Naive B cell (primary cell): Measurements from ENCODE around the gene PLEKHO2. TPM values are rescaled to one million over a fixed set of nuclear protein-coding genes. Genes with fewer than 3 reads are reported as not detected.
A peak's percentile ranks its signal among the peaks of the same experiment; 100 is the strongest.
"Not testable (repeated sequence)": the region's sequence is repeated elsewhere in the genome, so short reads cannot be mapped to it uniquely, and the experiment has no call there.

Experiments used
- ATAC-seq, 2 donors: fragments of 150-1000 bp; cut with Tn5 transposase; 2 replicates each; pipeline ENCODE4 v1.10.0; 2021; ENCODE audit warnings: low read depth in 2 of 2, mild to moderate bottlenecking in 2 of 2, moderate library complexity in 2 of 2
- DNase-seq: peaks from one replicate; pipeline ENCODE4 v3.0.0; 2022
- H3K27ac Mint-ChIP-seq, 6 donors: one replicate each; pipeline ENCODE4 v1.8.0; 2020 to 2022; ENCODE audit warnings: mild to moderate bottlenecking in 6 of 6, mixed read lengths in 6 of 6, moderate library complexity in 5 of 6, inconsistent platforms in 2 of 6
- H3K27me3 Mint-ChIP-seq, 3 donors: one replicate each; pipeline ENCODE4 v1.8.0; 2021 to 2022; ENCODE audit warnings: mixed read lengths in 3 of 3, mild to moderate bottlenecking in 1 of 3
- H3K36me3 Mint-ChIP-seq, 2 donors: one replicate each; pipeline ENCODE4 v1.8.0; 2020 to 2022; ENCODE audit warnings: mixed read lengths in 2 of 2, inconsistent platforms in 1 of 2, mild to moderate bottlenecking in 1 of 2
- H3K4me1 Mint-ChIP-seq, 3 donors: one replicate each; pipeline ENCODE4 v1.8.0; 2020 to 2022; ENCODE audit warnings: mixed read lengths in 3 of 3, inconsistent platforms in 1 of 3, mild to moderate bottlenecking in 1 of 3, moderate library complexity in 1 of 3
- H3K4me3 Mint-ChIP-seq, 8 donors: one replicate each; pipeline ENCODE4 v1.8.0; 2020 to 2022; ENCODE audit warnings: mild to moderate bottlenecking in 8 of 8, mixed read lengths in 8 of 8, moderate library complexity in 8 of 8, inconsistent platforms in 2 of 8
- H3K9me3 Mint-ChIP-seq, 7 donors: one replicate each; pipeline ENCODE4 v1.8.0; 2020 to 2022; ENCODE audit warnings: mixed read lengths in 7 of 7, mild to moderate bottlenecking in 5 of 7, inconsistent platforms in 2 of 7, moderate library complexity in 1 of 7
- polyA plus RNA-seq, 6 donors: library from polyadenylated mRNA; unstranded; fragments of 300-500 nt; fragmentation: Illumina TruSeq; gene quantifications; one replicate each; pipeline ENCODE4 v1.2.3, GENCODE V29; 2021; ENCODE audit warnings: low read depth in 6 of 6

PLEKHO2 gene, protein sequence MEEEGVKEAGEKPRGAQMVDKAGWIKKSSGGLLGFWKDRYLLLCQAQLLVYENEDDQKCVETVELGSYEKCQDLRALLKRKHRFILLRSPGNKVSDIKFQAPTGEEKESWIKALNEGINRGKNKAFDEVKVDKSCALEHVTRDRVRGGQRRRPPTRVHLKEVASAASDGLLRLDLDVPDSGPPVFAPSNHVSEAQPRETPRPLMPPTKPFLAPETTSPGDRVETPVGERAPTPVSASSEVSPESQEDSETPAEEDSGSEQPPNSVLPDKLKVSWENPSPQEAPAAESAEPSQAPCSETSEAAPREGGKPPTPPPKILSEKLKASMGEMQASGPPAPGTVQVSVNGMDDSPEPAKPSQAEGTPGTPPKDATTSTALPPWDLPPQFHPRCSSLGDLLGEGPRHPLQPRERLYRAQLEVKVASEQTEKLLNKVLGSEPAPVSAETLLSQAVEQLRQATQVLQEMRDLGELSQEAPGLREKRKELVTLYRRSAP
- 10 to 100 TPM in 5 of 6 donors, 1 to 10 TPM in 1; 9.7 to 20.7 (median 14.4) TPM for polyA plus RNA-seq

DNA sequence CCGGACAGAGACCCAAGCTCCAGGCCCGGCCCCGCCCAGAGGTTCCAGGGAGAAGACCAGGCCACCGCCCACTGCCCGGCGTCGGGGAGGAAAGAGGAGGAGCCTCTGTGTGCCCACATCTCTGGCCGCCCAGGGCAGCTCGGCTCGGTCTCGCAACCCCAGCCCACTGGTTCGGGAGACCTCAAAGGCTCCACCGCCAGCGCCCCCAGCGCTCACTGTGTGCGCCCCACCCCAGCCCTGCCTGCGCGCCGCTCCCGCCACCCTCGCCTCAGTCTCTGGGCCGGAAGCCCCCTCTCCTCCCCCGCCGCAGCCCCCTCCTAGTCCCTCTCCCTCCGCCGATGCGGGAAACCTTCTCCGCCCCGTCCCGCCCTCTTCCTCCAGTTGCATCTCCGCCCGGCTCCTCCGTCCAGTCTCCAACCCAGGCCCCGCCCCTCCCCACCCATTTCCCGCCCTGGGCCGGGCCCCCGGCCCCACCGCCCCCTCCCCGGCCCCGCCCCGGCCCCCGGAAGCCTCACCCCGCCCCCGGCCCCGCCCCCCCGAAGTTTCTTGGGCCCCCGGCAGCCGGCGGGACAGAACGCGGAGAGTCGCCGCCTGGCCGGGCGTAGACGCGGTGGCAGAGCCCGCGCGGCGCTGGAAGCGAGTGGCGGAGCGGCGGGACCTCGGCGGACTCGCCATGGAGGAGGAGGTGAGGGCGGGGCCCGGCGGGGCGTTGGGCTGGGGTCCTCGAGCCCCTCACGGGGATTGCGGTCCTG, at the start of gene PLEKHO2:
Gene PLEKHO2, plus strand, starts transcription at position 572 of the 752 bp plus-strand sequence. Its CDS starts 102 bp downstream, at position 674.
- Mint-ChIP-seq H3K9me3 (no peaks in the 10 kb centered on the region), H3K4me3 (peak within 1 kb of the TSS; percentile 90 to 99 (median 95))
- ATAC-seq: peak; percentile 77 to 82

DNA sequence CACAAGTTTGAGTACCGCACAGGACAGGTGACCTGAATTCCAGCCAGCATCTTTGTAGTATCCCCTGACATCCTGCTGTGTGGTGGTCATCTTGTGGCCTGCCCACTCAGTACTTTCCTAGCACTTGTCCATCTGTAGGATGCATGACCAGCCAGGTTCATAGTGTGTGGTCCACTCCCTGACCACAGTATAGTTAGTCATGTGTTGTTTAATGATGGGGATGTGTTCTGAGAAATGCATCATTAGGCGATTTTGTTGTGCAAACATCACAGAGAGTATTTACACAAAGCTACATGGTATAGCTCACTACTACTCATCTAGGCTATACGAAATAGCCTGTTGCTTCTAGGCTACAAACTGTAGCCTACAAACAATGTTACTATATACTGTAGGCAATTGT, 49.4 kb upstream of the PLEKHO2 start:
- H3K27me3 Mint-ChIP-seq: no peaks in the 10 kb centered on the region
- no peak for DNase-seq
- H3K27ac Mint-ChIP-seq: peak overlapping the region in 1 of 6 donors; percentile 44
- H3K4me1 Mint-ChIP-seq: no peaks in the 10 kb centered on the region
- H3K9me3 Mint-ChIP-seq: no peaks in the 10 kb centered on the region
- ATAC-seq: no peak
- H3K4me3 Mint-ChIP-seq: no peak overlapping the region
- no peaks in the 10 kb centered on the region for H3K36me3 Mint-ChIP-seq

More for the DNA sequence above, at the start of gene PLEKHO2:
- H3K36me3 Mint-ChIP-seq: no peaks in the 10 kb centered on the region
- H3K4me1 Mint-ChIP-seq: peaks cover 58 to 68% (median 63%) of the 10 kb centered on the region in 3 donors
- DNase-seq: peak; percentile 80
- H3K27me3 Mint-ChIP-seq: no peaks in the 10 kb centered on the region
- H3K27ac Mint-ChIP-seq: peak within 1 kb of the TSS; percentile 88 to 97 (median 94)

DNA sequence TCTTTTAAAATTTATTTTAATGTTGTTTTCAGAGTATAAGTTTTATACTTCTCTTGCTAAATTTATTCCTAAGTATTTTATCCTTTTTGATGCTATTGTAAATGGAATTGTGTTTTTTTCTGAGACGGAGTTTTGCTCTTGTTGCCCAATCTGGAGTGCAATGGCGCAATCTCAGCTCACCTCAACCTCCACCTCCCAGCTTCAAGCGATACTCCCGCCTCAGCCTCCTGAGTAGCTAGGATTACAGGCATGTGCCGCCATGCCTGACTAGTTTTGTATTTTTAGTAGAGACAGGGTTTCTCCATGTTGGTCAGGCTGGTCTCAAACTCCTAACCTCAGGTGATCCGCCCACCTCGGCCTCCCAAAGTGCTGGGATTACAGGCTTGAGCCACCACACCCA, 46.4 kb upstream of the PLEKHO2 start:
- not testable (repeated sequence) for H3K4me1 Mint-ChIP-seq, DNase-seq, H3K27ac Mint-ChIP-seq, H3K9me3 Mint-ChIP-seq, H3K27me3 Mint-ChIP-seq, H3K36me3 Mint-ChIP-seq, H3K4me3 Mint-ChIP-seq, ATAC-seq

DNA sequence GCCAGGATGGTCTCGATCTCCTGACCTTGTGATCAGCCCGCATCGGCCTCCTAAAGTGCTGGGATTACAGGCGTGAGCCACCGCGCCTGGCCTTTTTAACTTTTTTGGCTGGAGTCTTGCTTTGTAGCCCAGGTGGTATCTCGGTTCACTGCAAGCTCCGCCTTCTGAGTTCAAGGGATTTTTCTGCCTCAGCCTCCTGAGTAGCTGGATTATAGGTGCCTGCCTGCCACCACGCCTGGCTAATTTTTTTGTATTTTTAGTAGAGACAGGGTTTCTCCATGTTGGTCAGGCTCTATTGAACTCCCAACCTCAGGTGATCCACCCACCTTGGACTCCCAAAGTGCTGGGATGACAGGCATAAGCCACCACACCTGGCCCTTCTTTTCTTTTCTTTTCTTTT, 45.8 kb upstream of the PLEKHO2 start:
- H3K9me3 Mint-ChIP-seq, H3K4me1 Mint-ChIP-seq, H3K27ac Mint-ChIP-seq, H3K36me3 Mint-ChIP-seq, H3K4me3 Mint-ChIP-seq, H3K27me3 Mint-ChIP-seq, ATAC-seq, DNase-seq: not testable (repeated sequence)

DNA sequence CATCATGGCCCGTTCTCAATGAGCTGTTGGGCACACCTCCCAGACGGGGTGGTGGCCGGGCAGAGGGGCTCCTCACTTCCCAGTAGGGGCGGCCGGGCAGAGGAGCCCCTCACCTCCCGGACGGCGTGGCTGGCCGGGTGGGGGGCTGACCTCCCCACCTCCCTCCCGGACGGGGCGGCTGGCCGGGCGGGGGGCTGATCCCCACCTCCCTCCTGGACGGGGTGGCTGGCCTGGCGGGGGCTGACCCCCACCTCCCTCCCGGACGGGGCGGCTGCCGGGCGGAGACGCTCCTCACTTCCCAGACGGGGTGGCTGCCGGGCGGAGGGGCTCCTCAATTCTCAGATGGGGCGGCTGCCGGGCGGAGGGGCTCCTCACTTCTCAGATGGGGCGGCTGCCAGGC, 42.8 kb upstream of the PLEKHO2 start:
- H3K27ac Mint-ChIP-seq, DNase-seq, ATAC-seq, H3K4me1 Mint-ChIP-seq, H3K27me3 Mint-ChIP-seq, H3K36me3 Mint-ChIP-seq, H3K4me3 Mint-ChIP-seq, H3K9me3 Mint-ChIP-seq: not testable (repeated sequence)

DNA sequence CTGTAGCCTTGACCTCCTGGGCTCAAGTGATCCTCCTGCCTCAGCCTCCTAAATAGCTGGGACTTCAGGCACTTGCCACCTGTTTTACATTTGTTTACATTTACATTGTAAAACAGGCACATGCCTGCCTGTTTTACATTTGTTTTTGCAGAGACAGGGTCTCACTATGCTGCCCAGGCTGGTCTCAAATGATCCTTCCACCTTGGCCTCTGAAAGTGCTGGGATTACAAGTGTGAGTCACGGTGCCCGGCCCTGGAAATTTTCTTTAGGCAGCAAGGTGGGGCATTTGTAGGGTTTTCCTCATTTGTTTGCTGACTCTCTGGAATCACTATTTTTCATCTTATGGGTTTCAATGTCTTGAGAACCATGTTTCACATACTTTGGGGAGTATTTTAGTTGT, 41.2 kb upstream of the PLEKHO2 start:
- Mint-ChIP-seq H3K4me1 (peaks cover 0 to 3% (median 0%) of the 10 kb centered on the region in 3 donors), H3K27me3 (no peaks in the 10 kb centered on the region), H3K9me3 (no peaks in the 10 kb centered on the region), H3K27ac (no peak overlapping the region), H3K36me3 (no peaks in the 10 kb centered on the region), H3K4me3 (no peak overlapping the region)
- DNase-seq: no peak
- ATAC-seq: no peak

DNA sequence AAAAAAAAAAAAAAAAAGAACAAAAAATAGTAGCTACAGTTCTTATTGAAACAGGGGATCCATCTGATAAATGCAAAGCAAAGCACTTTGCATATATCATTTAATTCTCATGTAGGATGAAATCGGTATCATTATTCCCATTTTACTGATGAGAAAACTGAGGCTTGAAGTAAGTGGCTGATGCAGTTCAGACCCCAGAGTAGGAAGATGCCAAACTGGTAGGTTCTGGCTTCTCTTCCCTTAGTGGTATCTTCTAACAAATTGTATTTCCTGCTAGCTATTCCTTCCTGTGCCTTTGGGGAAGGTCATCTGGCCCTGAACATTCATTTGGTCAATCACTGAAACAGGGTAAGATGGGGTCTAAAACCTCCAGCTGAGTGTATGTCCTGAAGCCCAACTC, 38.2 kb upstream of the PLEKHO2 start:
- no peak for DNase-seq
- no peak for ATAC-seq
- no peak overlapping the region for H3K4me3 Mint-ChIP-seq
- no peaks in the 10 kb centered on the region for H3K36me3 Mint-ChIP-seq
- H3K27me3 Mint-ChIP-seq: peaks cover 0 to 7% (median 5%) of the 10 kb centered on the region in 3 donors
- no peaks in the 10 kb centered on the region for H3K9me3 Mint-ChIP-seq
- no peak overlapping the region for H3K27ac Mint-ChIP-seq
- peaks cover 0 to 3% (median 3%) of the 10 kb centered on the region in 3 donors for H3K4me1 Mint-ChIP-seq

DNA sequence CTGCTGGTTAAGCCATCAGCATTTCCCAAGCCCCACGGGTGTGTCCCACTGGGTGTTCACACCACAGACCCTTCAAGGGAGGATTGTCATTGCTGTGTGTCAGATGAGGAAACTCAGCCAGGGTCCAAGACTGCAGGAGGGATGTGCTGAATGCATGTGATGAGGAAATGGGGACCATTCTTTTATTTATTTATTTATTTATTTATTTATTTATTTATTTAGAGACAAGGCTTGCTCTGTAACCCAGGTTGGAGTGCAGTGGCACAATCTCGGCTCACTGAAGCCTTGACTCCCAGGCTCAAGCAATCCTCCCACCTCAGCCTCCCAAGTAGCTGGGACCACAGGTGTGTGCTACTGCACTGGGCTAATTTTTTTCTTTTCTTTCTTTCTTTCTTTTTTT, 37.1 kb upstream of the PLEKHO2 start:
- Mint-ChIP-seq H3K36me3 (no peaks in the 10 kb centered on the region), H3K4me1 (peaks cover 0 to 3% (median 3%) of the 10 kb centered on the region in 3 donors), H3K9me3 (no peaks in the 10 kb centered on the region), H3K27ac (no peak overlapping the region), H3K4me3 (no peak overlapping the region), H3K27me3 (peaks cover 0 to 9% (median 7%) of the 10 kb centered on the region in 3 donors)
- DNase-seq (no peak), ATAC-seq (no peak)

DNA sequence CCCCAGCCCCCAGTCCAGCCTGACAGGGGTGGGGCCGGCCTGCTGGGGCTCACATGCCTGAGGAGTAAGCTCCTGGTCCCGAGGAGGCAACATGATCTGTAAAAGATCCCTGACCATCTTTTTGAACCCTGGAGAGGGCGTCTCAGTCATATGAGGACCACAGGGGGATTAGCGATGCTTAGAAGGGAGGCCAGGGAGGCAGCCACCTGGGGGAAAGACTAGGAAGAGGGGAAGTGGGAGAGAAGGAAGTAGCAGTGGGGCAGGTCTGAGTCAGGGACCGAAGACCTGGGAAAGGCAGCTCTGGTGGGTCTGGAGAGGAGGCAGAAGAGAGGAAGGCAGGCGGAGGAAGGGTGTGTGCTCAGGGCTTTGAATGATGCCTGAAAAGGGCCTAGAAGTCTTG, 35.2 kb upstream of the PLEKHO2 start:
- peaks cover 3 to 8% (median 6%) of the 10 kb centered on the region in 3 donors for H3K4me1 Mint-ChIP-seq

DNA sequence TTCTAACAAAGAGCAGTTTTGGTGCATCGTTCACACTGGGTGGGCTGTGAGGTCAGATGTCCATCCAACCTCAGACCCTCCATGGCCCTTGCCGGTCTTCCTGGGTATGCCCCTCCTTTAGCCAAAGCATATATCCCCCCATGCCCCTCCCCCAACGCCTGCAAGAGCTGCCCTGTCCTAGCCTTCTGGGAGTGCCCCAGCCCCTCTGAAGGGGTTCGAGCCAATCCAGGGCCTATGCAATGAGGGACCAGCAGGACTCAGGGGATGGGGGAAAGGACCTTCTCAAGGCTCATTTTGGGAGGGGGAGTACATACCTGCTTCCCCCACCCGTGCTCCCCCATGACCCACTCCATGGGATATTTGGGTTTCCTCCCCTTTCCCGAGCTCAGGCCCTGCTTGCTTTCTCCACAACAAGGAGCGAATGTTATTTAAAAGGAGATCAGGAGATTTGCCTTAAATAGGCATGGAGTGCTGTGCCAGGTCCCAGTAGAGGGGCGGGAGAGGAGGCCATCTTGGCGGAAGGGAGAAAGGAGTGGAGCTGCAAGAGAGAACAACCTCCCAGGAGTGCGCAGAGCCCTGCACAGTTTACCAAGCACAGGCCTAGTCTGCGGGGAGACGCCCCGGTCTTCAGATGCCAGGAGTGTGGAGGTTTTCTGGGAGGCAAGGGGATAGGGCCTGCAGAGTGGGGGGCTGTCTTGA, 34.5 kb upstream of the PLEKHO2 start:
- DNase-seq (no peak), ATAC-seq (no peak)
- Mint-ChIP-seq H3K27me3 (peaks cover 0 to 9% (median 7%) of the 10 kb centered on the region in 3 donors), H3K27ac (no peak overlapping the region), H3K4me1 (peaks cover 2 to 11% (median 8%) of the 10 kb centered on the region in 3 donors), H3K9me3 (no peaks in the 10 kb centered on the region), H3K36me3 (no peaks in the 10 kb centered on the region), H3K4me3 (no peak overlapping the region)

More for the DNA sequence above, 35.2 kb upstream of the PLEKHO2 start:
- no peak overlapping the region for H3K4me3 Mint-ChIP-seq
- H3K27ac Mint-ChIP-seq: peak overlapping the region in 1 of 6 donors; percentile 74
- H3K36me3 Mint-ChIP-seq: no peaks in the 10 kb centered on the region
- ATAC-seq (no peak), DNase-seq (no peak)
- H3K9me3 Mint-ChIP-seq: no peaks in the 10 kb centered on the region
- H3K27me3 Mint-ChIP-seq: peaks cover 0 to 9% (median 7%) of the 10 kb centered on the region in 3 donors

DNA sequence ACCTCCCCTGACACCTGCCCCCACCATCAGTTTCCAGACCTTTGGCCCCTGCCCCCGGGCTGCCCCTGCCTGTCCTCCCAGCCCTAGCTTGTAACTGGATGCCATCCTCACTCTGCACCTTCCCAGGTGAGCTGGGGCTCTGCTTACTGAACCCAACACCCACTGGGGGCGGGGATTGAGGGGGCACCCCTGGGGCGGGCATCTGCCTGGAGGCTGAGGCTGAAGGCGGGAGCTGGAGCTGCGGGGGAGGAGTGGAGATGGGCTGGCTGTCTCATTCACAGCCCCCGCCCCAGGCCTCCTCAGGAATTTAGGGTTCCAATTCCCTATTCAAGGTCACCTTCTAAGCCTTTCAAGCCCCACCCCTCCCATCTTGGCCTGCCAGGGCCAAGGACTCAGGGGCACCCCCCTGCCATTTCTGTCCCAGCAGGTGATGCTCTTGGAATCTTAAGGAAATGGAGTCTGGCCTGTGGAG, 33.9 kb upstream of the PLEKHO2 start:
- Mint-ChIP-seq H3K4me3 (no peak overlapping the region), H3K9me3 (no peaks in the 10 kb centered on the region), H3K27ac (no peak overlapping the region), H3K4me1 (peaks cover 2 to 16% (median 12%) of the 10 kb centered on the region in 3 donors), H3K36me3 (no peaks in the 10 kb centered on the region), H3K27me3 (peaks cover 0 to 9% (median 7%) of the 10 kb centered on the region in 3 donors)
- no peak for DNase-seq
- no peak for ATAC-seq

DNA sequence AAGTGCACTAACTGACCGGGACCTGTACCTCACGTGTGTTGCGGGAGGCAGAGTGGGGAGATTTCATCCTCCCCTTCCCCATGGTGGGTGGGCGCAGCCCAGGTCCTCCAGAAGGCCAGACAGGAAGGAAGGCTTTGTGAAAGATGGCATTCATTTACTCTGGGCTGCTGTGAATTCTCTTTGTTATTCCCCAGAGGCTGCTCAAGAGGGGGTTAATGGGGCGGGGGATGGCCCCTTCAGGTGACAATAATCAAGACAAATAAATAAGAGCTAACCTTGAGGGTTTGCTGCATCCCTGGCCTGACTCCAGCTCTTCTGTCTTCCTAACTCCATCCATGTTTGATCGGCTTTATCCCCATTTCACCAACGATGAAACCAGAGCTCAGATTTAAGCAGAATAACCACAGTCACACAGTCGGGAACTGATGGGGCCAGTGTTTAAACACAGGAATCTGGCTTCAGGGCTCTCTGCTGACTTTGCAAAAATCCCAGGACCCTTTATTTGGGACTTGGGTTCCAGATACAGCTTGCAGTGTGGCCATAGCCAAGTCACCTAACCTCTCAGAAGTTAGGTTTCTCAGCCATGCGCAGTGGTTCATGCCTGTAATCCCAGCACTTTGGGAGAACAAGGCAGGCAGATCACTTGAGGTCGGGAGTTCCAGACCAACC, 32.8 kb upstream of the PLEKHO2 start:
- Mint-ChIP-seq H3K27me3 (peaks cover 0 to 9% (median 7%) of the 10 kb centered on the region in 3 donors), H3K27ac (peak overlapping the region in 2 of 6 donors; percentile 51 to 58), H3K9me3 (no peaks in the 10 kb centered on the region), H3K4me1 (peaks cover 2 to 24% (median 18%) of the 10 kb centered on the region in 3 donors), H3K4me3 (no peak overlapping the region), H3K36me3 (no peaks in the 10 kb centered on the region)
- no peak for DNase-seq
- no peak for ATAC-seq
